DND-41 (cell line): ENCODE results near the gene COQ8B.

Experiments
- ATAC-seq: fragments of 200-7000 bp; cut with Tn5 transposase; 3 replicates; pipeline ENCODE4 v1.9.1; 2021; ENCODE audit warnings: low read depth; ENCODE audit not compliant: insufficient read depth
- DNase-seq: peaks from one replicate; pipeline ENCODE4 v3.0.0-alpha.2; 2020
- H2AFZ ChIP-seq: 2 replicates; pipeline ENCODE4 v1.6.0; 2012; ENCODE audit warnings: low read depth, low read length
- H3K27ac ChIP-seq: 2 replicates; pipeline ENCODE4 v1.5.1; 2012; ENCODE audit warnings: low read length, inconsistent platforms
- H3K27me3 ChIP-seq: fragments of 200-600 bp; sonication (generic); 2 replicates; pipeline ENCODE4 v1.6.0; 2012; ENCODE audit warnings: low read length, mild to moderate bottlenecking, inconsistent platforms; ENCODE audit not compliant: insufficient read depth, poor library complexity
- H3K36me3 ChIP-seq: 2 replicates; pipeline ENCODE4 v1.5.1; 2012; ENCODE audit warnings: low read length, inconsistent platforms; ENCODE audit not compliant: insufficient read depth
- H3K4me1 ChIP-seq: 2 replicates; pipeline ENCODE4 v1.5.1; 2012; ENCODE audit warnings: mild to moderate bottlenecking, low read length; ENCODE audit not compliant: insufficient read depth
- H3K4me2 ChIP-seq: 2 replicates; pipeline ENCODE4 v1.6.0; 2012; ENCODE audit warnings: mild to moderate bottlenecking, moderate library complexity, low read length, inconsistent platforms; ENCODE audit not compliant: insufficient read depth
- H3K4me3 ChIP-seq, 2 experiments: fragments of 200-600 bp in 1 of 2; shearing (Covaris generic) in 1 of 2; 2 replicates each; pipeline ENCODE4 v1.5.1; 2012 to 2016; ENCODE audit warnings: inconsistent platforms in 2 of 2, low read length in 2 of 2, mild to moderate bottlenecking in 2 of 2, low read depth in 1 of 2, moderate library complexity in 1 of 2
- H3K79me2 ChIP-seq: 2 replicates; pipeline ENCODE4 v1.6.0; 2012; ENCODE audit warnings: low read length, inconsistent platforms; ENCODE audit not compliant: insufficient read depth
- H3K9ac ChIP-seq: 2 replicates; pipeline ENCODE4 v1.6.0; 2012; ENCODE audit warnings: low read depth, mild to moderate bottlenecking, inconsistent platforms, low read length, moderate library complexity
- H3K9me3 ChIP-seq: 2 replicates; pipeline ENCODE4 v1.5.1; 2012; ENCODE audit warnings: low read length, moderate library complexity, mild to moderate bottlenecking, inconsistent platforms; ENCODE audit not compliant: insufficient read depth, severe bottlenecking
- H4K20me1 ChIP-seq: 2 replicates; pipeline ENCODE4 v1.6.0; 2012; ENCODE audit warnings: low read length; ENCODE audit not compliant: insufficient read depth
- EZH2 ChIP-seq: IDR thresholded peaks from 3 replicates; pipeline ENCODE4 v1.6.1; 2012; ENCODE audit warnings: borderline replicate concordance, low read depth, mild to moderate bottlenecking, moderate library complexity, low read length, inconsistent platforms; ENCODE audit not compliant: severe bottlenecking
- TF ChIP-seq, protein P1 (sequence below): IDR thresholded peaks from 2 replicates; pipeline ENCODE4 v1.5.1; 2012; ENCODE audit warnings: borderline replicate concordance, low read length, moderate library complexity, mild to moderate bottlenecking; ENCODE audit not compliant: poor library complexity, severe bottlenecking; ENCODE audit errors: extremely low read depth

COQ8B gene

DNA sequence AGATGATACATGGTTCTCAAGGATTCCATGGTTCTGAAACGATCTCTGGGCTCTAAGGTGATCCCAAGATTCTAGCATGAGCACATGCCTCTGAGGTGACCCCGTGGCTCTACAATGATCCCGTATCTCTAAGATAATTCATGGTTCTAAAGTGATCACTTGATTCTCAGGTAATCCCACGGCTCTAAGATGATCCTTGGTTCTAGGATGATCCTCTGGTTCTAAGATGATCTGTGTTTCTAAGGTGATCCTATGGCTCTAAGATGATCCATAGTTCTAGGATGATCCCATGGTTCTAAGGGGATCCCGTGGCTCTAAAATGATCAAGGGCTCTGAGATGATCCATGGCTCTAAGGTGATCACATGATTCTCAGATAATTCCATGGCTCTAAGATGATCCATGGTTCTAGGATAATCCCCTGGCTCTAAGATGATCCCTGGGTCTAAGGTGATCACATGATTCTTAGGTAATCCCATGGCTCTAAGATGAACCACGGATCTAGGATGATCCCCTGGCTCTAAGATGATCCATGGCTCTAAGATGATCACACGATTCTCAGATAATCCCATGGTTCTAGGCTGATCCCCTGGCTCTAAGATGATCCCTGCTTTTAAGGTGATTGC is 47.6 kb downstream of the COQ8B start:
- H3K79me2 ChIP-seq: no peaks in the 10 kb centered on the region
- no peak overlapping the region for H3K27ac ChIP-seq

DNA sequence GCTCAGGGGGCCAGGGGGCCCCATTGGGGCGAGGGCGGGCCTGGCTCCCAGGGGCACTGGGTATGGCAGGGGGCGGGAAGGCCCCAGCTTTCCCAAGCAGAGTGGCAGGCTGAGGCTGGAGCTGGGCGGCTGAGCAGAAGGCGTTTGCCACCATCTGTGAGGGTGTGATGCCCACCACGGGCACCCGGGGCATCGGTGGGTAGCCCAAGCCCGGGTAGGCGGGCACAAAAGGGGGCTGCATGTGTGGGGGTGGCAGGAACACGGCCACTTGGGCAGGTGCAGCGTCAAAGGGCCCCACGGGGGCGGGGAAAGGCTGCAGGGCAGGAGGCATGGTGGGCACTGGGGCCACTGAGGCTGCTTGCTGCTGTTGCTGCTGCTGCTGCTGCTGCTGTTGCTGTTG is 49.1 kb downstream of the COQ8B start:
- H3K27ac ChIP-seq: no peak overlapping the region
- H3K36me3 ChIP-seq: peaks cover 34% of the 10 kb centered on the region
- peaks cover 13% of the 10 kb centered on the region for H3K4me1 ChIP-seq
- peaks cover 5% of the 10 kb centered on the region for H3K9me3 ChIP-seq
- H3K27me3 ChIP-seq: no peaks in the 10 kb centered on the region
- H4K20me1 ChIP-seq: no peaks in the 10 kb centered on the region
- no peak overlapping the region for H2AFZ ChIP-seq
- H3K4me3 ChIP-seq: no peak overlapping the region
- H3K79me2 ChIP-seq: no peaks in the 10 kb centered on the region
- DNase-seq (no peak), ATAC-seq (no peak)
- no peak for TF ChIP-seq EZH2
- TF ChIP-seq, protein P1, sequence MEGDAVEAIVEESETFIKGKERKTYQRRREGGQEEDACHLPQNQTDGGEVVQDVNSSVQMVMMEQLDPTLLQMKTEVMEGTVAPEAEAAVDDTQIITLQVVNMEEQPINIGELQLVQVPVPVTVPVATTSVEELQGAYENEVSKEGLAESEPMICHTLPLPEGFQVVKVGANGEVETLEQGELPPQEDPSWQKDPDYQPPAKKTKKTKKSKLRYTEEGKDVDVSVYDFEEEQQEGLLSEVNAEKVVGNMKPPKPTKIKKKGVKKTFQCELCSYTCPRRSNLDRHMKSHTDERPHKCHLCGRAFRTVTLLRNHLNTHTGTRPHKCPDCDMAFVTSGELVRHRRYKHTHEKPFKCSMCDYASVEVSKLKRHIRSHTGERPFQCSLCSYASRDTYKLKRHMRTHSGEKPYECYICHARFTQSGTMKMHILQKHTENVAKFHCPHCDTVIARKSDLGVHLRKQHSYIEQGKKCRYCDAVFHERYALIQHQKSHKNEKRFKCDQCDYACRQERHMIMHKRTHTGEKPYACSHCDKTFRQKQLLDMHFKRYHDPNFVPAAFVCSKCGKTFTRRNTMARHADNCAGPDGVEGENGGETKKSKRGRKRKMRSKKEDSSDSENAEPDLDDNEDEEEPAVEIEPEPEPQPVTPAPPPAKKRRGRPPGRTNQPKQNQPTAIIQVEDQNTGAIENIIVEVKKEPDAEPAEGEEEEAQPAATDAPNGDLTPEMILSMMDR: no peak
- no peak overlapping the region for H3K4me2 ChIP-seq
- H3K9ac ChIP-seq: no peak overlapping the region

More for the DNA sequence above, 47.6 kb downstream of the COQ8B start:
- H4K20me1 ChIP-seq: no peaks in the 10 kb centered on the region
- H3K9ac ChIP-seq: no peak overlapping the region
- ATAC-seq (no peak), DNase-seq (no peak)
- peaks cover 43% of the 10 kb centered on the region for H3K36me3 ChIP-seq
- H3K9me3 ChIP-seq: peaks cover 5% of the 10 kb centered on the region
- no peak overlapping the region for H3K4me2 ChIP-seq
- no peak overlapping the region for H3K4me3 ChIP-seq
- TF ChIP-seq EZH2: no peak
- no peak overlapping the region for H2AFZ ChIP-seq
- no peaks in the 10 kb centered on the region for H3K27me3 ChIP-seq
- no peaks in the 10 kb centered on the region for H3K4me1 ChIP-seq

DNA sequence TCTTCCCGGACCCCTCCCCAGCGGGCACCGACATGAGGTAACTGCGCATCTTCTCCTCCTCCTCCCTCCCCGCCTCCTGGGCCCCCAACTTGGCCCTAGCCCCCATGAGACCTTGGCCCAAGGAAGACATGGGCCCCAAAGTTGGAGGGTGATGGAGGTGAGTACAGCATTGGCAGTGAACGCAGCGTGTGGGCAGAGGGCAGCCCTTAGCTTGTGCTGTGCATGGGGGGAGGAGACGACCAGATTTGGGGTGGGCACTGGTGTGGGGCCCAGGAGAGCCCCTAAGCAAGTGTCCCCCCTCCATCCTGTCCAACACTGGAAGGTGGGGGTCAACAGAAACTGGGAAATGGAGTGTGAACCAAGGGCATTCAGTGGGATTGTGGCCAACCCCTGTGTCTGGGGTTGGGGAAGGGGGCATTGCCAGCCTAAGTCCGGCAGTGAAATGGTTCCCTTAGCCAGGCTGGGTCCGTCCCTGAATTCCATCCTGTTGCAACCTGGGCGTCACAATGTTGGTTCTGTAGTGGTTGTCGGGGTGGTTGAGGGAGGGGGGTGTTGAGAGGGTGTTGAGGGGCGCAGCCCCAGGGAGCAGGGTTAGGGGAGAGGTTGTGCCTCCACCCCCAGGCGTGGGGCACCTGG is 49.8 kb downstream of the COQ8B start:
- H2AFZ ChIP-seq: no peak overlapping the region
- H3K27ac ChIP-seq: no peak overlapping the region
- no peaks in the 10 kb centered on the region for H3K79me2 ChIP-seq
- H4K20me1 ChIP-seq: no peaks in the 10 kb centered on the region
- no peak for ATAC-seq
- no peaks in the 10 kb centered on the region for H3K27me3 ChIP-seq
- no peak overlapping the region for H3K9ac ChIP-seq
- H3K4me3 ChIP-seq: no peak overlapping the region
- H3K4me2 ChIP-seq: no peak overlapping the region
- H3K4me1 ChIP-seq: peaks cover 18% of the 10 kb centered on the region
- TF ChIP-seq EZH2: no peak
- TF ChIP-seq, protein P1: no peak
- H3K9me3 ChIP-seq: peaks cover 5% of the 10 kb centered on the region
- peaks cover 27% of the 10 kb centered on the region for H3K36me3 ChIP-seq
- no peak for DNase-seq
